ENCODE measurements around the gene CDH3.

DNA sequence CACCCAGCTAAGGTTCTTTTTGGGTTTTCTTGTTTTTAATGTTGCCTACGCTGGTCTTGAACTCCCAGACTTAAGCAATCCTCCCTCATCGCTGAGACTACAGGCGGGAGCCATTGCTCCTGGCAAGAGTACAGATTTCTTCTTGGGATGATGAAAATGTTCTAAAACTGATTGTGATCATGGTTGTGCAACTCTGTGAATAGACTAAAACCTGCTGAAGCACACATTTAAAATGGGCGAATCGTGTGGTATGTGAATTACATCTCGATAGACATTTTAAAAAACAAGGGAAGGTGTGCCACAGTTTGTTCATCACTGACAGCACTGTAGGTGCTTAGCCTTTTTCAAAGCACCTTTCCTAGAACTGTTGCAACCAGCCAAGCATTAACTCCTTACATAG lies 48.8 kb upstream of the CDH3 start:
- TF ChIP-seq, protein P1, sequence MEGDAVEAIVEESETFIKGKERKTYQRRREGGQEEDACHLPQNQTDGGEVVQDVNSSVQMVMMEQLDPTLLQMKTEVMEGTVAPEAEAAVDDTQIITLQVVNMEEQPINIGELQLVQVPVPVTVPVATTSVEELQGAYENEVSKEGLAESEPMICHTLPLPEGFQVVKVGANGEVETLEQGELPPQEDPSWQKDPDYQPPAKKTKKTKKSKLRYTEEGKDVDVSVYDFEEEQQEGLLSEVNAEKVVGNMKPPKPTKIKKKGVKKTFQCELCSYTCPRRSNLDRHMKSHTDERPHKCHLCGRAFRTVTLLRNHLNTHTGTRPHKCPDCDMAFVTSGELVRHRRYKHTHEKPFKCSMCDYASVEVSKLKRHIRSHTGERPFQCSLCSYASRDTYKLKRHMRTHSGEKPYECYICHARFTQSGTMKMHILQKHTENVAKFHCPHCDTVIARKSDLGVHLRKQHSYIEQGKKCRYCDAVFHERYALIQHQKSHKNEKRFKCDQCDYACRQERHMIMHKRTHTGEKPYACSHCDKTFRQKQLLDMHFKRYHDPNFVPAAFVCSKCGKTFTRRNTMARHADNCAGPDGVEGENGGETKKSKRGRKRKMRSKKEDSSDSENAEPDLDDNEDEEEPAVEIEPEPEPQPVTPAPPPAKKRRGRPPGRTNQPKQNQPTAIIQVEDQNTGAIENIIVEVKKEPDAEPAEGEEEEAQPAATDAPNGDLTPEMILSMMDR (IDR thresholded peaks at IDR 0.05) = no peak
- no peak for TF ChIP-seq POLR2A (IDR thresholded peaks at IDR 0.05)
